Measurements from ENCODE around the gene BCAS4.

BCAS4 gene

DNA sequence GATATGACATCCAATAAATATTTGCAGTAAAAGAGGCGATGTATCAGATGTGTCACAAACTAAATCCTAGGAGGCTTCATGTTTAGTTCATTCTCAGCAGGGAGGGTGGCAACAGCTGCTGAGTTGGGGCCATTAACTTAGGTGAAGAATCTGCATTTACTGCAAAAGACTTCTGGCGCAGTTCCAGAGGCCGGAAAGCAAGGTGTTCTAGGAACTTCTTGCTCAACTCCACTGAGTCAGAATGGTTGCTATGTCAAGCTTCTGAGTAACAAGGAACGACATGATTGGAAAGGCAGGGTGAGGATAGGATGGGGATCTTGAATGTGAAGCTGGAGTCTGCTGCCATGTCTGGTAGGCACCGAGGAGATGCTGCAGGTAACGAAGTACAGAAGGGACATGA, 124.7 kb downstream of the BCAS4 start:
- DNase-seq = no peak

DNA sequence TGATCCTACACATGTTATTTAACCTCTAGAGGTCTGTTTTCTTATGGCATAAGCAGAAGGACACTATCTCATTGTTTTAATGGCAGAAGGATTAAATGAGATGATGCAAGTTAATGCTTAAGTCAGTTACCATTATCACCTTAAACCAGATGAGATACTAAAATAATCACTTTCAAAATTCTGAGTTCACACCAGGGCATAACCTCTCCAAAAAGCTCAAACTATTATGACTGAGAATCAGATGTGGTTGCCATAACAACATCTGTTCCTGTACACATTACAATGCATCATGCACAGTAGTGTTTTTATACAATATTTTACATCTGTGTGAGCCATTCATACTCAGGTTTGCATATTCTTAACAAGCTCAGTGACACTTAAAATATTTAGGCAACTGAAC, 126.1 kb downstream of the BCAS4 start:
- DNase-seq = no peak

DNA sequence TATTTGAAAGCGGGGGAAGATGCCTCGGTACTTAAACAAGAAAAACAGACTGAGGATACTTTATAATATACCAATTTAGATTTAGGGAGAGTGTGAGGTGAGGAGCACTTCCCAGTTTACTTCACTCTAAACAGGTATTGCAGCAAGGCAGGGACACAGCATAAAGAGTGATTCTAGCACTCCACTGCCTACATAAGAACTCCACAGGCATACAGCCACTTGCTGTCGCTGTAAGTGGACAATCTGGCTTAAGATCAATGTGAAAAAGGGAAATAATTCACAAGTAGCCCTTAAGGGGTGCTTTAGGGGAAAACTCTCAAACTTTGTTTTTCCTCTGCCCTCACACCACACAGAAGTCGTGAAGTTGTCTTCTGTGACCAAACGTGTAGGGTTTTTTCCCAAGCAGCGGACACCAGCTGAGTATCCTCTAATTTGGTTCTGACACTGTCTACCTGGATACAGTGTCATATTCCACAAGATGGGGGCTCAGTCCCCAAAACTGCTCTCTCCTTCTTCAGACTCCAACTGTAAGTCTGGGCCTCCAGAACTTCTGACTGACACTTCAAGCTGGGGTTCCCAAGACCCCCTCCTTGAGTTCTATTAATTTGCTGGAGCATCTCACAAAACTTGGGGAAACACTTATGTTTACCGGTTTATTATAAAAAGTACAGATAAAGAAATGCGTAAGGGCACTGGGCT, 127.1 kb downstream of the BCAS4 start:
- DNase-seq = no peak

DNA sequence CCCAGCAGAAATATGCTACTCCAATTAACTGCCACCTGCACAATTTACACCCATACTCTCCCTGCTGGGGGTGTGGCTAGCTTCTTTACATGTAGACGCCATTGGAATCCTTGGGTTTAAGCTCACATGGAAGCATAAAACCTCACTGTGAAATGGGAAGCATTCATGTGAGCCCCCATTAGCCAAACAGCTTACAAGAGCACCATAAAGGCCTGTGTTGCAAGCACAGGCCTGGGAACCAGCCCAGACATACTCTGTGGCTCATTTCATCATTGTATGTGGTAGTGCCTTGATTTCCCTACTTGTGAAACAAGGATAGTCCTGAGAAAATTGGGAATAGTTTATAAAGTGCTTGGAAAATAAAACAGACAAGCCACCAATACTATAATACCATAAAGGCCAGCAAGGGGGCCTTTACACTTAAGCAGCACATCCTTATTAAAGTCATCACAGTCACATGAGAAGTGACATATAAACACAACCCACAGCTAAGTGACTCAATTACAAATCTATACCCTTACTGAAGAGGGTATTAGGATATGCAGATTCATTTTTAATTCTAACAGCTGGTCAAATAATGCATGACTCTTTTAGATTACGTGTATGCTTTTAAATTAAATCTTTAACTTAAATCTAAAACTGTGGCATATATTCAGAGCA, 129.5 kb downstream of the BCAS4 start:
- no peak for DNase-seq

DNA sequence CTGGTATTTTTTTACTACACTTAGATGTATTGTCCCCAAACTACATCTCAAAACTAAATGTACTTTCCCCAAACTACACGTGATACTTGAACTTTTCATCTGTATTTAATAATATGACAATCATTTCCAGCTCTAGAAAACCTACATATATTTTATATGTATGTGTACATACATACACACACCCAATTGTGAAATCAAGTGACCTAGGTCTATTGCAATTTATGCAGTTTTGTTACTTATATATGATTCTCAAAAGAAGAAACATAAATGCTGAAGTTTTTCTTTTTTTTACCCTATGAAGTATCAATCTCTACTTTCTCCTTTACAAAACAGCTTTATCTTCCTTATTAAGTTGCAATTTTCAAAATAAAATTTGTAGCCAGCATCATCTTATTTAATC, 131.7 kb downstream of the BCAS4 start:
- DNase-seq = no peak

Data from activated CD4-positive, alpha-beta T cell treated with anti-CD3 and anti-CD28 coated beads, Interleukin-2, amount 50 U/mL, for 1 hour (primary cell).